Measurements from ENCODE around the gene PRKCG. TPM values are rescaled to one million over a fixed set of nuclear protein-coding genes. Genes with fewer than 3 reads are reported as not detected.

Gene PRKCG
- total and polyA plus RNA-seq, 2 experiments from 2014 or later: not detected

DNA sequence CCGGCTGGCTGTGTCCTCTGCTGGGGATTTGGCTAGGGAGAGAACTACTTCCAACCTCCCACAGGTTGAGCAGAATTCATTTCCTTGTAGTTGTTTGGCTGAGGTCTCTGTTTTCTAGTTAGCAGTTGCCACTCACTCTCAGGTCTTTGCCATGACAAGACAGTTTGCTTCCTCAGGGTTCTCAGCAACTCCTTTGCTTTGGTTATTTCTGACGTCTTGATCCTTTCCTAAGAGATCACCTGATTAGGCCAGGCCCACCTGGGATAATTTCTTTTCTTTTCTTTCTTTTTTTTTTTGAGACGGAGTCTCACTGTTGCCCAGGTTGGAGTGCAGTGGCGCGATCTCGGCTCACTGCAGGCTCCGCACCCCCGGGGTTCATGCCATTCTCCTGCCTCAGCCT lies 71.4 kb downstream of the PRKCG start:
- 52 to 64% methylated on average over 6 to 8 of the region's 8 CpGs for WGBS, 2 experiments (ENCODE audit: low coverage in 1 of 2, low lambda C conversion rate in 2 of 2, missing lambda C conversion rate in 2 of 2)

More for the DNA sequence above, 71.4 kb downstream of the PRKCG start:
- Histone ChIP-seq H3K4me3 (no peak overlapping the region), H3K4me1 (ENCODE audit: insufficient read depth) (no peaks in the 10 kb centered on the region), H3K4me2 (ENCODE audit: unreplicated experiment) (no peak overlapping the region), H2AFZ (no peak overlapping the region), H3K79me2 (ENCODE audit: insufficient read depth) (no peaks in the 10 kb centered on the region), H3K9me3 (ENCODE audit: low read depth) (no peaks in the 10 kb centered on the region), H3F3A (ENCODE audit: insufficient read depth) (no peaks in the 10 kb centered on the region), H3K9me2 (ENCODE audit: insufficient read depth) (no peaks in the 10 kb centered on the region), H3K27ac (no peak overlapping the region), H3K9ac (no peak overlapping the region), H4K20me1 (ENCODE audit: insufficient read depth) (no peaks in the 10 kb centered on the region), H3K27me3 (replicated peaks; ENCODE audit: insufficient read depth) (peaks cover 33% of the 10 kb centered on the region), H3K36me3 (ENCODE audit: low read depth) (no peaks in the 10 kb centered on the region)
- in situ Hi-C loops (cut with MboI): no loop called here
- TF ChIP-seq EZH2 (IDR thresholded peaks at IDR 0.05; ENCODE audit: insufficient read depth, poor library complexity, severe bottlenecking): no peak
- TF ChIP-seq EZH2phosphoT487 (IDR thresholded peaks at IDR 0.05; ENCODE audit: insufficient read depth, low read depth): no peak
- no peak for DNase-seq

Other genes with a start within 250 kb of the PRKCG start
- gene NLRP12, start 57.9 kb upstream of the PRKCG start, total RNA-seq (2014; rRNA removed; shearing (Covaris generic)): not detected in 2 replicates
- gene NLRP12, start 57.9 kb upstream of the PRKCG start, polyA plus RNA-seq (2016; fragmentation: Nextera tagmentation; extraction: Ambion mirVana): not detected in 2 replicates
- gene MYADM, start 14.3 kb upstream of the PRKCG start, total RNA-seq (2014; rRNA removed; shearing (Covaris generic)): 74.8 and 85.9 TPM in 2 replicates
- gene MYADM, start 14.3 kb upstream of the PRKCG start, polyA plus RNA-seq (2016; fragmentation: Nextera tagmentation; extraction: Ambion mirVana): 222 and 226 TPM in 2 replicates
- not detected in 2 replicates for gene CACNG7, start 27.1 kb downstream of the PRKCG start, total RNA-seq (2014; rRNA removed; shearing (Covaris generic))
- not detected in 2 replicates for gene CACNG7, start 27.1 kb downstream of the PRKCG start, polyA plus RNA-seq (2016; fragmentation: Nextera tagmentation; extraction: Ambion mirVana)
- gene CACNG8, start 80.7 kb downstream of the PRKCG start, total RNA-seq (2014; rRNA removed; shearing (Covaris generic)): 0.11 TPM in 1 of 2 replicates, not detected in the other
- gene CACNG8, start 80.7 kb downstream of the PRKCG start, polyA plus RNA-seq (2016; fragmentation: Nextera tagmentation; extraction: Ambion mirVana): not detected in 2 replicates
- not detected in 2 replicates for gene CACNG6, start 109.4 kb downstream of the PRKCG start, total RNA-seq (2014; rRNA removed; shearing (Covaris generic))
- gene CACNG6, start 109.4 kb downstream of the PRKCG start, polyA plus RNA-seq (2016; fragmentation: Nextera tagmentation; extraction: Ambion mirVana): not detected in 2 replicates
- not detected in 2 replicates for gene VSTM1, start 181.7 kb downstream of the PRKCG start, total RNA-seq (2014; rRNA removed; shearing (Covaris generic))
- gene VSTM1, start 181.7 kb downstream of the PRKCG start, polyA plus RNA-seq (2016; fragmentation: Nextera tagmentation; extraction: Ambion mirVana): not detected in 2 replicates
- gene TARM1, start 199.2 kb downstream of the PRKCG start, total RNA-seq (2014; rRNA removed; shearing (Covaris generic)): not detected in 2 replicates
- not detected in 2 replicates for gene TARM1, start 199.2 kb downstream of the PRKCG start, polyA plus RNA-seq (2016; fragmentation: Nextera tagmentation; extraction: Ambion mirVana)
- 0.54 TPM in 1 of 2 replicates, not detected in the other for gene OSCAR, start 218.6 kb downstream of the PRKCG start, total RNA-seq (2014; rRNA removed; shearing (Covaris generic))
- gene OSCAR, start 218.6 kb downstream of the PRKCG start, polyA plus RNA-seq (2016; fragmentation: Nextera tagmentation; extraction: Ambion mirVana): 2.2 and 2.9 TPM in 2 replicates
- gene NDUFA3, start 220.7 kb downstream of the PRKCG start, total RNA-seq (2014; rRNA removed; shearing (Covaris generic)): 15.1 TPM in 1 of 2 replicates, not detected in the other
- 198 and 210 TPM in 2 replicates for gene NDUFA3, start 220.7 kb downstream of the PRKCG start, polyA plus RNA-seq (2016; fragmentation: Nextera tagmentation; extraction: Ambion mirVana)
- 11.5 and 23.8 TPM in 2 replicates for gene TFPT, start 233.5 kb downstream of the PRKCG start, total RNA-seq (2014; rRNA removed; shearing (Covaris generic))
- 29.6 and 30.0 TPM in 2 replicates for gene TFPT, start 233.5 kb downstream of the PRKCG start, polyA plus RNA-seq (2016; fragmentation: Nextera tagmentation; extraction: Ambion mirVana)
- gene PRPF31, start 233.6 kb downstream of the PRKCG start, total RNA-seq (2014; rRNA removed; shearing (Covaris generic)): 38.4 and 43.9 TPM in 2 replicates
- 78.6 and 81.8 TPM in 2 replicates for gene PRPF31, start 233.6 kb downstream of the PRKCG start, polyA plus RNA-seq (2016; fragmentation: Nextera tagmentation; extraction: Ambion mirVana)

Measured in GM23248 (cell line).